Hepatocyte (in vitro differentiated cells): ENCODE measurements around the gene CHCHD5. TPM values are rescaled to one million over a fixed set of nuclear protein-coding genes. Genes with fewer than 3 reads are reported as not detected.
"Not testable (repeated sequence)": the region's sequence is repeated elsewhere in the genome, so short reads cannot be mapped to it uniquely, and the experiment has no call there.

Experiments
- DNase-seq: peaks from one replicate; pipeline ENCODE4 v3.0.0-alpha.2; 2016; ENCODE audit warnings: low spot score
- H2AFZ ChIP-seq: fragments of 200-600 bp; sonication (generic); 2 replicates; pipeline ENCODE4 v1.6.0; 2016; ENCODE audit warnings: antibody characterized with exemption, mild to moderate bottlenecking
- H3K27ac ChIP-seq: fragments of 200-600 bp; sonication (generic); 2 replicates; pipeline ENCODE4 v1.5.1; 2016; ENCODE audit warnings: mild to moderate bottlenecking
- H3K27me3 ChIP-seq: fragments of 200-600 bp; sonication (generic); 2 replicates; pipeline ENCODE4 v1.6.1; 2016
- H3K36me3 ChIP-seq: fragments of 200-600 bp; sonication (generic); replicated peaks from 2 replicates; pipeline ENCODE4 v1.5.1; 2016; ENCODE audit warnings: low read depth; ENCODE audit not compliant: insufficient read depth
- H3K4me1 ChIP-seq: fragments of 200-600 bp; sonication (generic); 2 replicates; pipeline ENCODE4 v1.5.1; 2016; ENCODE audit warnings: mild to moderate bottlenecking, moderate library complexity; ENCODE audit not compliant: insufficient read depth
- H3K4me2 ChIP-seq: fragments of 200-600 bp; sonication (generic); 2 replicates; pipeline ENCODE4 v1.6.0; 2016
- H3K4me3 ChIP-seq: fragments of 200-600 bp; sonication (generic); 2 replicates; pipeline ENCODE4 v1.5.1; 2016; ENCODE audit warnings: mild to moderate bottlenecking
- H3K79me2 ChIP-seq: fragments of 200-600 bp; sonication (generic); 2 replicates; pipeline ENCODE4 v1.6.0; 2017; ENCODE audit warnings: mild to moderate bottlenecking
- H3K9me2 ChIP-seq: fragments of 200-600 bp; sonication (generic); replicated peaks from 2 replicates; pipeline ENCODE4 v1.6.0; 2017; ENCODE audit warnings: mild to moderate bottlenecking; ENCODE audit not compliant: insufficient read depth
- H3K9me3 ChIP-seq: fragments of 200-600 bp; sonication (generic); 2 replicates; pipeline ENCODE4 v1.5.1; 2016; ENCODE audit warnings: low read depth, mild to moderate bottlenecking
- H4K20me1 ChIP-seq: fragments of 200-600 bp; sonication (generic); 2 replicates; pipeline ENCODE4 v1.6.0; 2016; ENCODE audit warnings: mild to moderate bottlenecking; ENCODE audit not compliant: insufficient read depth, poor library complexity, severe bottlenecking
- CTCF ChIP-seq: fragments of 200-600 bp; sonication (generic); IDR thresholded peaks from 2 replicates; pipeline ENCODE4 v1.5.1; 2016; ENCODE audit warnings: antibody characterized with exemption, mild to moderate bottlenecking; ENCODE audit not compliant: poor library complexity
- EZH2 ChIP-seq: fragments of 200-600 bp; sonication (generic); IDR thresholded peaks from 2 replicates; pipeline ENCODE4 v1.6.1; 2016; ENCODE audit warnings: antibody characterized with exemption, mild to moderate bottlenecking, borderline replicate concordance
- EZH2phosphoT487 ChIP-seq: fragments of 200-600 bp; sonication (generic); IDR thresholded peaks from one replicate; pipeline ENCODE4 v1.6.1; 2018; ENCODE audit warnings: antibody characterized with exemption, mild to moderate bottlenecking, low read depth, moderate library complexity; ENCODE audit not compliant: unreplicated experiment, severe bottlenecking
- WGBS: methylation state at CpG from one replicate; pipeline ENCODE4 v1.1.6; 2016; ENCODE audit warnings: low lambda C conversion rate; ENCODE audit errors: missing lambda C conversion rate; 5-methylcytosine and 5-hydroxymethylcytosine counted together
- polyA plus RNA-seq: library from polyadenylated mRNA; unstranded; fragments of >200 nt; fragmentation: Nextera tagmentation; extraction: Ambion mirVana; gene quantifications from 2 replicates; pipeline ENCODE4 v1.2.1, GENCODE V29; 2016
- total RNA-seq: library from RNA; depleted of rRNA; stranded (reverse); fragments of >200 nt; gene quantifications from 2 replicates; pipeline ENCODE4 v1.2.3, GENCODE V29; 2014

Gene CHCHD5
- total and polyA plus RNA-seq, 2 experiments from 2014 or later = 19.1 to 67.3 TPM

GRCh38 chr2:112614201-112614840 is 29.9 kb downstream of the CHCHD5 start:
- TF ChIP-seq EZH2 (no peak), EZH2phosphoT487 (no peak), CTCF (no peak)
- Histone ChIP-seq H3K27ac (no peak overlapping the region), H3K4me3 (no peak overlapping the region), H4K20me1 (no peaks in the 10 kb centered on the region), H3K4me1 (no peaks in the 10 kb centered on the region), H3K4me2 (peak overlapping the region; percentile 57), H2AFZ (peak overlapping the region; percentile 10), H3K9me2 (no peaks in the 10 kb centered on the region), H3K79me2 (no peaks in the 10 kb centered on the region), H3K27me3 (no peaks in the 10 kb centered on the region), H3K9me3 (no peaks in the 10 kb centered on the region), H3K36me3 (no peaks in the 10 kb centered on the region)
- WGBS = 25% methylated on average over 13 of the region's 13 CpGs
- DNase-seq = peak; percentile 69

- no peak overlapping the region for H3K4me2 ChIP-seq
- H4K20me1 ChIP-seq = no peaks in the 10 kb centered on the region
- TF ChIP-seq EZH2 (no peak), CTCF (no peak), EZH2phosphoT487 (no peak)
- no peak overlapping the region for H3K4me3 ChIP-seq
- H3K36me3 ChIP-seq = no peaks in the 10 kb centered on the region
- H3K9me2 ChIP-seq = no peaks in the 10 kb centered on the region
- no peaks in the 10 kb centered on the region for H3K27me3 ChIP-seq
- H3K79me2 ChIP-seq = no peaks in the 10 kb centered on the region
- H2AFZ ChIP-seq = no peak overlapping the region
- no peaks in the 10 kb centered on the region for H3K4me1 ChIP-seq
- WGBS = 92% methylated on average over 8 of the region's 8 CpGs
- H3K27ac ChIP-seq = no peak overlapping the region
- H3K9me3 ChIP-seq = no peaks in the 10 kb centered on the region
- DNase-seq = no peak
Measured at GRCh38 chr2:112615051-112615450, 30.6 kb downstream of the CHCHD5 start.

GRCh38 chr2:112615798-112616197 is 31.4 kb downstream of the CHCHD5 start:
- 93% methylated on average over 2 of the region's 2 CpGs for WGBS
- not testable (repeated sequence) for H3K9me2 ChIP-seq, H3K4me2 ChIP-seq, H3K36me3 ChIP-seq, H4K20me1 ChIP-seq, H2AFZ ChIP-seq, H3K27me3 ChIP-seq, H3K79me2 ChIP-seq, DNase-seq, H3K4me3 ChIP-seq, H3K4me1 ChIP-seq, H3K9me3 ChIP-seq, H3K27ac ChIP-seq

- TF ChIP-seq EZH2phosphoT487 (no peak), EZH2 (no peak), CTCF (no peak)
- Histone ChIP-seq H3K27ac (no peak overlapping the region), H4K20me1 (no peaks in the 10 kb centered on the region), H3K9me3 (no peaks in the 10 kb centered on the region), H2AFZ (no peak overlapping the region), H3K79me2 (no peaks in the 10 kb centered on the region), H3K36me3 (no peaks in the 10 kb centered on the region), H3K4me3 (no peak overlapping the region), H3K27me3 (no peaks in the 10 kb centered on the region), H3K4me2 (no peak overlapping the region), H3K9me2 (no peaks in the 10 kb centered on the region), H3K4me1 (no peaks in the 10 kb centered on the region)
- no peak for DNase-seq
- WGBS = 86% methylated on average over 5 of the region's 6 CpGs
Measured at GRCh38 chr2:112618383-112618782, 34.0 kb downstream of the CHCHD5 start.
